Measurements from ENCODE around the gene HDGFL3.

- no peak for TF ChIP-seq FOXP2 (optimal IDR thresholded peaks at IDR 0.05; ENCODE audit: control extremely low read depth, extremely low read length, insufficient read depth)
- no peak for TF ChIP-seq EZH2 (IDR thresholded peaks at IDR 0.05)
- TF ChIP-seq POLR2AphosphoS5 (IDR thresholded peaks at IDR 0.05; ENCODE audit: borderline replicate concordance, low read depth, low read length), result no peak
Observed at GRCh38 chr15:83102346-83102745, 105.3 kb downstream of the HDGFL3 start.
